Pancreas (tissue), 10 donors: ENCODE data around the gene ACTR5. TPM values are rescaled to one million over a fixed set of nuclear protein-coding genes. Genes with fewer than 3 reads are reported as not detected.

Source experiments
- ATAC-seq, 4 donors: fragments of 200-7000 bp; cut with Tn5 transposase; one replicate each; pipeline versions ENCODE4 v1.8.0 to v1.9.1; 2020; ENCODE audit warnings: mild to moderate bottlenecking in 4 of 4, moderate library complexity in 4 of 4
- DNase-seq, 6 donors: peaks; one replicate each; pipeline ENCODE4 v3.0.0-alpha.2; 2020
- FAIRE-seq: peaks from 2 replicates; lab custom pipeline; 2012; peaks lifted over from hg19 to GRCh38; lab: Jason Lieb, UNC
- H3K27ac ChIP-seq, 4 donors: fragments of 200-600 bp; sonication (generic); 1 replicate in 3 of 4; 2 replicates in 1 of 4; pipeline versions ENCODE4 v1.5.0 to v1.8.0; 2020
- H3K27me3 ChIP-seq, 4 donors: fragments of 200-600 bp; one replicate each; pipeline ENCODE4 v1.8.0; 2021
- H3K36me3 ChIP-seq, 3 donors: fragments of 200-600 bp; sonication (generic) in 1 of 3; one replicate each; pipeline versions ENCODE4 v1.5.0 to v1.8.0; 2020 to 2021
- H3K4me1 ChIP-seq, 3 donors: fragments of 200-600 bp; one replicate each; pipeline ENCODE4 v1.8.0; 2021
- H3K4me3 ChIP-seq, 4 donors: fragments of 200-600 bp; sonication (generic) in 2 of 4; one replicate each; pipeline versions ENCODE4 v1.5.0 to v1.8.0; 2020 to 2021
- H3K9me3 ChIP-seq, 4 donors: fragments of 200-600 bp; one replicate each; pipeline ENCODE4 v1.8.0; 2021
- CTCF ChIP-seq, 4 donors: fragments of 200-600 bp; sonication (generic) in 3 of 4; IDR thresholded peaks; one replicate each; pipeline versions ENCODE4 v1.5.0 to v1.8.0; 2021; ENCODE audit warnings: antibody characterized with exemption in 4 of 4
- WGBS, 2 donors: extraction: QIAGEN DNeasy Blood & Tissue Kit; methylation state at CpG; one replicate each; pipeline ENCODE4 v1.1.7; 2013; 5-methylcytosine and 5-hydroxymethylcytosine counted together
- intact Hi-C, 3 donors: fragments of 100-400 bp; cut with DNase I; formaldehyde crosslinking; loops; one replicate each; pipeline versions ENCODE4 v1.11.1 to v1.14.2; 2022
- polyA plus RNA-seq, 2 donors: library from polyadenylated mRNA; stranded (reverse); fragments of 200-250 nt; gene quantifications; one replicate each; pipeline ENCODE4 v1.2.3, GENCODE V29; 2013
- total RNA-seq, 6 donors: library from RNA; stranded (reverse); fragmentation: NEBNext Ultra II Directional in 4 of 6; extraction: Animal tissue kit (Norgen Biotek cat#: 25700) in 4 of 6; gene quantifications; one replicate each; pipeline versions ENCODE4 v1.2.1 to v1.2.4, GENCODE V29; 2021 to 2023
- donor health status: healthy with polysubstance abuse.
- donor health status: DM: no; HTN: no; CAD: no; lungs with moderate emphysema.
- donor health status: DM: no; HTN: no; CAD: no.
- donor health status: control.
- donor health status: control.
- donor health status: Bipolar disorder and iron deficiency.
- donor health status: DM: yes; HTN: yes; CAD: no.
- donor health status: DM: no; HTN: no; CAD: no.
- donor health status: DM: no; HTN: no; CAD: no.
- donor health status: DM: yes; HTN: yes; CAD: no.

The ACTR5 gene
- total RNA-seq (1 to 10 TPM; 2.4 to 4.4 (median 3.1) TPM), polyA plus RNA-seq (1 to 10 TPM; 7.4 to 9.8 TPM)

- DNase-seq = peak; percentile 92 to 99 (median 96)
- no peaks in the 10 kb centered on the region for H3K36me3 ChIP-seq
- H3K4me1 ChIP-seq = peaks cover 0 to 16% (median 8%) of the 10 kb centered on the region in 3 donors
- peak within 1 kb of the TSS; percentile 62 to 97 (median 72) for H3K4me3 ChIP-seq
- no peak for FAIRE-seq
- no peaks in the 10 kb centered on the region for H3K9me3 ChIP-seq
- intact Hi-C loops = no loop called here
- H3K27ac ChIP-seq = peak within 1 kb of the TSS; percentile 77 to 86 (median 83)
- TF ChIP-seq CTCF (IDR thresholded peaks at IDR 0.05) = no peak
- 0 to 2% methylated on average over 53 to 84 of the region's 84 CpGs for WGBS, 2 donors
- no peaks in the 10 kb centered on the region for H3K27me3 ChIP-seq
- ATAC-seq = peak; percentile 95 to 99 (median 96)
Observed at GRCh38 chr20:38748097-38748860, at the start of gene ACTR5. ACTR5 (plus strand) TSS chr20:38748460; CDS start chr20:38748479, 19 bp downstream.

- no peak overlapping the region for H3K4me3 ChIP-seq
- FAIRE-seq = no peak
- H3K9me3 ChIP-seq = no peaks in the 10 kb centered on the region
- no peak for ATAC-seq
- intact Hi-C loops = no loop called here
- H3K4me1 ChIP-seq = no peaks in the 10 kb centered on the region
- no peak overlapping the region for H3K27ac ChIP-seq
- 60 to 72% methylated on average over 15 of the region's 15 CpGs for WGBS, 2 donors
- TF ChIP-seq CTCF (IDR thresholded peaks at IDR 0.05) = no peak
- no peaks in the 10 kb centered on the region for H3K27me3 ChIP-seq
- no peaks in the 10 kb centered on the region for H3K36me3 ChIP-seq
- DNase-seq = no peak
Observed at GRCh38 chr20:38698541-38698940, 49.7 kb upstream of the ACTR5 start.

GRCh38 chr20:38700141-38700540 lies 48.1 kb upstream of the ACTR5 start:
- intact Hi-C loops = no loop called here
- no peak for FAIRE-seq
- ATAC-seq = no peak
- Histone ChIP-seq H3K4me1 (no peaks in the 10 kb centered on the region), H3K4me3 (no peak overlapping the region), H3K36me3 (no peaks in the 10 kb centered on the region), H3K9me3 (no peaks in the 10 kb centered on the region), H3K27me3 (no peaks in the 10 kb centered on the region), H3K27ac (no peak overlapping the region)
- no peak for DNase-seq
- WGBS, 2 donors = 30 to 40% methylated on average over 4 of the region's 4 CpGs
- TF ChIP-seq CTCF (IDR thresholded peaks at IDR 0.05) = no peak

- FAIRE-seq (no peak), ATAC-seq (no peak), DNase-seq (no peak)
- 62 to 63% methylated on average over 3 of the region's 3 CpGs for WGBS, 2 donors
- Histone ChIP-seq H3K9me3 (no peaks in the 10 kb centered on the region), H3K4me3 (no peak overlapping the region), H3K27me3 (no peaks in the 10 kb centered on the region), H3K27ac (no peak overlapping the region), H3K4me1 (no peaks in the 10 kb centered on the region), H3K36me3 (no peaks in the 10 kb centered on the region)
- intact Hi-C loops = no loop called here
- TF ChIP-seq CTCF (IDR thresholded peaks at IDR 0.05) = no peak
Observed at GRCh38 chr20:38700926-38701325, 47.3 kb upstream of the ACTR5 start.

- DNase-seq = no peak
- H3K4me1 ChIP-seq = no peaks in the 10 kb centered on the region
- no peak for ATAC-seq
- no peak overlapping the region for H3K27ac ChIP-seq
- intact Hi-C loops = no loop called here
- 50 to 62% methylated on average over 3 of the region's 3 CpGs for WGBS, 2 donors
- H3K27me3 ChIP-seq = no peaks in the 10 kb centered on the region
- no peak for TF ChIP-seq CTCF (IDR thresholded peaks at IDR 0.05)
- H3K9me3 ChIP-seq = no peaks in the 10 kb centered on the region
- no peaks in the 10 kb centered on the region for H3K36me3 ChIP-seq
- no peak for FAIRE-seq
- no peak overlapping the region for H3K4me3 ChIP-seq
Observed at GRCh38 chr20:38703526-38703925, 44.7 kb upstream of the ACTR5 start.
